Measurements from ENCODE around the gene GALC.
A peak's percentile ranks its signal among the peaks of the same experiment; 100 is the strongest.

The GALC gene

GRCh38 chr14:87952307-87953094 is 40.5 kb downstream of the GALC start:
- DNase-seq: no peak

- DNase-seq: peak; percentile 32
Observed at GRCh38 chr14:87944987-87945604, 47.9 kb downstream of the GALC start.

- DNase-seq: no peak
Observed at GRCh38 chr14:87940894-87941293, 52.1 kb downstream of the GALC start.

- no peak for DNase-seq
Observed at GRCh38 chr14:87940382-87940781, 52.6 kb downstream of the GALC start.

- DNase-seq: no peak
Observed at GRCh38 chr14:87935886-87936285, 57.1 kb downstream of the GALC start.

GRCh38 chr14:87935081-87935828 is 57.7 kb downstream of the GALC start:
- DNase-seq: no peak

- no peak for DNase-seq
Observed at GRCh38 chr14:87934185-87934584, 58.8 kb downstream of the GALC start.

- no peak for DNase-seq
Observed at GRCh38 chr14:87916886-87917275, 76.1 kb downstream of the GALC start.

GRCh38 chr14:87916103-87916885 is 76.7 kb downstream of the GALC start:
- DNase-seq: no peak

GRCh38 chr14:87908550-87908949 is 84.4 kb downstream of the GALC start:
- no peak for DNase-seq

GRCh38 chr14:87901652-87902051 is 91.3 kb downstream of the GALC start:
- DNase-seq: no peak

- no peak for DNase-seq
Observed at GRCh38 chr14:87901236-87901635, 91.7 kb downstream of the GALC start.

GRCh38 chr14:87899228-87899627 is 93.8 kb downstream of the GALC start:
- DNase-seq: no peak

GRCh38 chr14:87898301-87898700 is 94.7 kb downstream of the GALC start:
- DNase-seq: no peak

- DNase-seq: peak; percentile 25
Observed at GRCh38 chr14:87896393-87897380, 96.3 kb downstream of the GALC start.

- no peak for DNase-seq
Observed at GRCh38 chr14:87894920-87895319, 98.1 kb downstream of the GALC start.

- no peak for DNase-seq
Observed at GRCh38 chr14:87892763-87893162, 100.2 kb downstream of the GALC start.

- peak; percentile 2 for DNase-seq
Observed at GRCh38 chr14:87888136-87888999, 104.6 kb downstream of the GALC start.

GRCh38 chr14:87883750-87884149 is 109.2 kb downstream of the GALC start:
- DNase-seq: no peak

Data from NCI-H2227 treated with DMSO at 0.1 percent for 48 hours (cell line).